AG04450 (cell line): ENCODE measurements around the gene TSC22D1. TPM values are rescaled to one million over a fixed set of nuclear protein-coding genes. Genes with fewer than 3 reads are reported as not detected.
A peak's percentile ranks its signal among the peaks of the same experiment; 100 is the strongest.

Experiments used
- CTCF ChIA-PET: fragments of 300-600, 350-600 bp; formaldehyde crosslinking; extraction: SDS; loops from one replicate; lab custom pipeline; 2022; ENCODE audit warnings: antibody characterized with exemption, inconsistent platforms; lab: Charles Lee
- POLR2A ChIA-PET: fragments of 350-600 bp; formaldehyde crosslinking; extraction: SDS; loops from one replicate; lab custom pipeline; 2021; ENCODE audit warnings: antibody characterized with exemption, inconsistent platforms; lab: Yijun Ruan, JAX
- DNase-seq: peaks from one replicate; pipeline ENCODE4 v3.0.0-alpha.2; 2011; ENCODE audit warnings: low read depth, low spot score
- H3K27ac ChIP-seq: one replicate; pipeline ENCODE4 v1.5.1; 2012; ENCODE audit warnings: low read depth, low read length, control low read depth
- H3K27me3 ChIP-seq: one replicate; pipeline ENCODE4 v1.6.0; 2012; ENCODE audit warnings: low read length; ENCODE audit not compliant: control insufficient read depth, insufficient read depth
- H3K4me3 ChIP-seq: 2 replicates; pipeline ENCODE4 v1.5.1; 2011; ENCODE audit warnings: mild to moderate bottlenecking, low read depth, low read length, control low read depth
- H3K9me3 ChIP-seq: 2 replicates; pipeline ENCODE4 v1.5.1; 2012; ENCODE audit warnings: low read length; ENCODE audit not compliant: control insufficient read depth, insufficient read depth
- CTCF ChIP-seq: IDR thresholded peaks from 2 replicates; pipeline ENCODE4 v1.5.1; 2011; ENCODE audit warnings: low read depth, low read length, control low read depth, inconsistent platforms
- polyA plus RNA-seq: library from polyadenylated mRNA; depleted of rRNA; stranded (reverse); fragments of >200 nt; gene quantifications from 2 replicates; pipeline ENCODE4 v1.2.3, GENCODE V29; 2011

TSC22D1 gene
- polyA plus RNA-seq, 1 experiment, result 77.3 TPM

- TF ChIP-seq CTCF, result no peak
- no peaks in the 10 kb centered on the region for H3K9me3 ChIP-seq
- POLR2A ChIA-PET, result no interaction called here
- no peak for DNase-seq
- CTCF ChIA-PET, result interaction anchor here (2.4 kb wide), 1 partner anchor 57 kb away, joined by 8 read pairs; no protein-coding TSS in a partner anchor
- no peaks in the 10 kb centered on the region for H3K27me3 ChIP-seq
- no peak overlapping the region for H3K4me3 ChIP-seq
- no peak overlapping the region for H3K27ac ChIP-seq
Observed at GRCh38 chr13:44540761-44541434, 35.2 kb downstream of the TSC22D1 start.

GRCh38 chr13:44537248-44537647 is 38.9 kb downstream of the TSC22D1 start:
- TF ChIP-seq CTCF, result no peak
- POLR2A ChIA-PET, result no interaction called here
- Histone ChIP-seq H3K4me3 (no peak overlapping the region), H3K27me3 (no peaks in the 10 kb centered on the region), H3K9me3 (no peaks in the 10 kb centered on the region), H3K27ac (no peak overlapping the region)
- CTCF ChIA-PET, result interaction anchor here (1.2 to 1.5 kb wide), 3 partner anchors 54 to 432 kb away, joined by 3 to 6 read pairs (median 3); no protein-coding TSS in a partner anchor
- no peak for DNase-seq

- H3K27ac ChIP-seq, result peak overlapping the region; percentile 75
- no peaks in the 10 kb centered on the region for H3K27me3 ChIP-seq
- peak overlapping the region; percentile 20 for H3K4me3 ChIP-seq
- CTCF ChIA-PET, result interaction anchor here (0.6 to 1.4 kb wide), 3 partner anchors 10 to 618 kb away, joined by 5 to 8 read pairs (median 6); no protein-coding TSS in a partner anchor
- H3K9me3 ChIP-seq, result no peaks in the 10 kb centered on the region
- no peak for TF ChIP-seq CTCF
- peak; percentile 32 for DNase-seq
- POLR2A ChIA-PET, result interaction anchor here (0.5 kb wide), 1 partner anchor 14 kb away, joined by 3 read pairs; no protein-coding TSS in a partner anchor
Observed at GRCh38 chr13:44523146-44524015, 52.7 kb downstream of the TSC22D1 start.

GRCh38 chr13:44519642-44520041 is 56.5 kb downstream of the TSC22D1 start:
- no peak for DNase-seq
- Histone ChIP-seq H3K27me3 (no peaks in the 10 kb centered on the region), H3K27ac (no peak overlapping the region), H3K4me3 (no peak overlapping the region), H3K9me3 (no peaks in the 10 kb centered on the region)
- ChIA-PET CTCF (no interaction called here), POLR2A (no interaction called here)
- no peak for TF ChIP-seq CTCF
